ENCODE results near the gene NADK2.

DNA sequence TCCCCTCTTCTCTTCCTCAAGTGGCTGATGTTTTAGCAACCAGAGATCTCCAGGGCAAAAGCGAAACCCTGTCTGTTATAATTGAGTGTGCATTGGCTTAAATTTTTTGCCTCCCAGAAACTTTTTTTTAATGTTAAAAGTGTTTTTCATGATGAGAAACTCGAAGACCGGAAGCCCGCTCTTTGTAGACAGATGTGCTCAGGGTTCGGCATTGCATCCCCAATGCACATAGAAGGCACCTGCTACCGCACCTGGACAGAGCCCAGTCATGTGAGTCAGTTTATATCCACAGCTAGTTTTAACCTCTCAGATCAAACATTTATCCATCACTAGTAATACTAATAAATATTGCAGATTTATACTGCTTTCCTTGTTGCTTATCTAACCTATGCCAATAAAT is 19.5 kb upstream of the NADK2 start:
- TF ChIP-seq CTCF (IDR thresholded peaks at IDR 0.05) (no peak), POLR2A (IDR thresholded peaks at IDR 0.05) (no peak), EP300 (IDR thresholded peaks at IDR 0.05) (no peak), POLR2AphosphoS5 (IDR thresholded peaks at IDR 0.05) (no peak)

All from sigmoid colon (tissue), 4 donors.